ENCODE data around the gene APCDD1L. TPM values are rescaled to one million over a fixed set of nuclear protein-coding genes. Genes with fewer than 3 reads are reported as not detected.
A peak's percentile ranks its signal among the peaks of the same experiment; 100 is the strongest.

Gene APCDD1L
- total RNA-seq, 1 donor from 2014 or later: 16.4 TPM

GRCh38 chr20:58481481-58482021 is 33.6 kb downstream of the APCDD1L start:
- no peak overlapping the region for H3K27ac Mint-ChIP-seq (ENCODE audit: unreplicated experiment)
- H3K27me3 Mint-ChIP-seq (ENCODE audit: low read depth, unreplicated experiment): no peaks in the 10 kb centered on the region
- DNase-seq (ENCODE audit: low read depth) (no peak), FAIRE-seq (no peak)
- no peaks in the 10 kb centered on the region for H3K4me1 ChIP-seq (ENCODE audit: insufficient read depth, low read length)
- no peak overlapping the region for H3K4me3 Mint-ChIP-seq (ENCODE audit: unreplicated experiment)
- H4K20me1 ChIP-seq (ENCODE audit: insufficient read depth, low read length): no peaks in the 10 kb centered on the region
- no peak overlapping the region for H3K4me2 ChIP-seq (ENCODE audit: low read length)
- no peaks in the 10 kb centered on the region for H3K36me3 ChIP-seq (ENCODE audit: insufficient read depth, low read length)
- H3K9ac ChIP-seq (ENCODE audit: low read length): no peak overlapping the region
- no peaks in the 10 kb centered on the region for H3K27me3 ChIP-seq (ENCODE audit: insufficient read depth, low read length)
- no peaks in the 10 kb centered on the region for H3K79me2 ChIP-seq (ENCODE audit: insufficient read depth, low read length)
- H3K9me3 ChIP-seq (ENCODE audit: insufficient read depth, low read depth, low read length): peaks cover 13% of the 10 kb centered on the region
- H2AFZ ChIP-seq (ENCODE audit: low read depth, low read length): no peak overlapping the region
- H3K27ac ChIP-seq (ENCODE audit: low read depth, low read length): no peak overlapping the region
- no peaks in the 10 kb centered on the region for H3K4me1 Mint-ChIP-seq (ENCODE audit: low read depth, unreplicated experiment)
- H3K36me3 Mint-ChIP-seq (ENCODE audit: low read depth, unreplicated experiment): peaks cover 49% of the 10 kb centered on the region
- TF ChIP-seq EZH2 (IDR thresholded peaks at IDR 0.05; ENCODE audit: insufficient read depth, low read length) (no peak), CTCF (IDR thresholded peaks at IDR 0.05; ENCODE audit: insufficient read depth, low read depth, low read length) (peak; percentile 17)
- no peak overlapping the region for H3K4me3 ChIP-seq (ENCODE audit: insufficient read depth, low read depth, low read length)
- H3K9me3 Mint-ChIP-seq (ENCODE audit: unreplicated experiment): peaks cover 54% of the 10 kb centered on the region

- no peak overlapping the region for H3K4me3 Mint-ChIP-seq (ENCODE audit: unreplicated experiment)
- H3K9me3 ChIP-seq (ENCODE audit: insufficient read depth, low read depth, low read length): peaks cover 10% of the 10 kb centered on the region
- H3K79me2 ChIP-seq (ENCODE audit: insufficient read depth, low read length): no peaks in the 10 kb centered on the region
- no peaks in the 10 kb centered on the region for H3K27me3 Mint-ChIP-seq (ENCODE audit: low read depth, unreplicated experiment)
- no peak for TF ChIP-seq EZH2 (IDR thresholded peaks at IDR 0.05; ENCODE audit: insufficient read depth, low read length)
- TF ChIP-seq CTCF (IDR thresholded peaks at IDR 0.05; ENCODE audit: insufficient read depth, low read depth, low read length): no peak
- no peaks in the 10 kb centered on the region for H4K20me1 ChIP-seq (ENCODE audit: insufficient read depth, low read length)
- no peak overlapping the region for H3K4me3 ChIP-seq (ENCODE audit: insufficient read depth, low read depth, low read length)
- no peak overlapping the region for H2AFZ ChIP-seq (ENCODE audit: low read depth, low read length)
- no peak overlapping the region for H3K27ac ChIP-seq (ENCODE audit: low read depth, low read length)
- H3K9ac ChIP-seq (ENCODE audit: low read length): no peak overlapping the region
- no peak overlapping the region for H3K27ac Mint-ChIP-seq (ENCODE audit: unreplicated experiment)
- no peaks in the 10 kb centered on the region for H3K4me1 Mint-ChIP-seq (ENCODE audit: low read depth, unreplicated experiment)
- no peak for FAIRE-seq
- H3K36me3 ChIP-seq (ENCODE audit: insufficient read depth, low read length): no peaks in the 10 kb centered on the region
- no peak overlapping the region for H3K4me2 ChIP-seq (ENCODE audit: low read length)
- H3K9me3 Mint-ChIP-seq (ENCODE audit: unreplicated experiment): peaks cover 50% of the 10 kb centered on the region
- no peak for DNase-seq (ENCODE audit: low read depth)
- peaks cover 48% of the 10 kb centered on the region for H3K36me3 Mint-ChIP-seq (ENCODE audit: low read depth, unreplicated experiment)
- H3K4me1 ChIP-seq (ENCODE audit: insufficient read depth, low read length): no peaks in the 10 kb centered on the region
- no peaks in the 10 kb centered on the region for H3K27me3 ChIP-seq (ENCODE audit: insufficient read depth, low read length)
These were observed 34.5 kb downstream of the APCDD1L start for GRCh38 chr20:58480551-58481336.
